Measurements from ENCODE around the gene NAT8L.

Gene NAT8L

GRCh38 chr4:2096073-2096609, 37.0 kb downstream of the NAT8L start:
- DNase-seq = no peak

- no peak for DNase-seq
Observed at GRCh38 chr4:2101346-2102044, 42.4 kb downstream of the NAT8L start.

- no peak for DNase-seq
Observed at GRCh38 chr4:2102045-2102883, 43.1 kb downstream of the NAT8L start.

- no peak for DNase-seq
Observed at GRCh38 chr4:2103127-2103842, 44.2 kb downstream of the NAT8L start.

GRCh38 chr4:2103843-2104547, 44.9 kb downstream of the NAT8L start:
- DNase-seq = no peak

- no peak for DNase-seq
Observed at GRCh38 chr4:2104556-2105345, 45.6 kb downstream of the NAT8L start.

- no peak for DNase-seq
Observed at GRCh38 chr4:2105559-2105958, 46.4 kb downstream of the NAT8L start.

GRCh38 chr4:2116687-2117400, 57.7 kb downstream of the NAT8L start:
- DNase-seq = no peak

Measured in NCI-H187 (cell line).